GM10248 (cell line): ENCODE results near the gene NUDCD3.

Source experiments
- CTCF ChIA-PET: fragments of 300-600 bp; sonication (Branson Sonifier 250); formaldehyde crosslinking; extraction: SDS; loops from one replicate; lab custom pipeline; 2021; ENCODE audit warnings: antibody characterized with exemption; lab: Yijun Ruan, JAX
- POLR2A ChIA-PET: fragments of 350-650 bp; sonication (Branson Sonifier 250); formaldehyde crosslinking; extraction: SDS; loops from one replicate; lab custom pipeline; 2020; ENCODE audit warnings: antibody characterized with exemption; lab: Yijun Ruan, JAX
- DNase-seq: peaks from one replicate; pipeline ENCODE4 v3.0.0; 2012; ENCODE audit errors: extremely low spot score
- CTCF ChIP-seq: IDR thresholded peaks from 2 replicates; pipeline ENCODE4 v1.5.1; 2012; ENCODE audit warnings: mild to moderate bottlenecking, low read depth; ENCODE audit errors: extremely low read depth, missing control alignments, control extremely low read depth

NUDCD3 gene

DNA sequence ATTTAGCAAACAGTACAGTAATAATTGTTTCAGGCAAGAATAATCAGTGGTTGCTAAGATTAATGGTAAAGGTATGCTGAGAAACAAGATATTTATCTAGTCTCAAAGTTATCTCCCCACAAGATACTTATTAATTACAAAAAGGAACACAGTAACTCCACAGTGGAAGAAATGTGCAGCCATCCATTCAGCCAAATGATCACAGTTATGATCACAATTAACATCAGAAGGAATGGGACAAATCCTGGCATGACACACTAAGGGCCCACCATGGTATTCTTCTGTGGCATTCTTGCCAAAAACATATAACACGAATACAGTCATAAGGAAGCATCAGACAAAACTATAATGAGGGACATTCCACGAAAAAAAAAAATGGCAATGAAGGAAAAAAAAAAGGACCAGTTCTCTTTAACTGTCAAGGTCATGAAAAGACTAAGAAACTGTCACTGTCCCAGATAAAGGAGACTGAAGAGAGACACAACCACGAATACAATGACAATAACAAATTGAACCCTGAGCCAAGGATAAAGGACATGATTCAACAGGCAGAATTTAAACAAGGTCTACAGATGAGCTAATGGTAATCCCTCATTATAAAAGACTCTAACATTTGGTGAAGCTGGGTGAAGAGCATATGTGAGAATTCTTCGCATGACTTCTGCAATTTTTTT, 20.9 kb downstream of the NUDCD3 start:
- no peak for DNase-seq
- ChIA-PET POLR2A (no interaction called here), CTCF (interaction anchor here (1.2 to 2.0 kb wide), 5 partner anchors 8 to 229 kb away, joined by 3 to 9 read pairs (median 5); no protein-coding TSS in a partner anchor)
- TF ChIP-seq CTCF, result no peak

GRCh38 chr7:44467217-44467548, 23.3 kb downstream of the NUDCD3 start:
- TF ChIP-seq CTCF, result no peak
- no peak for DNase-seq
- CTCF ChIA-PET, result interaction anchor here (1.5 to 2.0 kb wide), 2 partner anchors 11 to 60 kb away, joined by 3 to 5 read pairs; no protein-coding TSS in a partner anchor
- POLR2A ChIA-PET, result no interaction called here

DNA sequence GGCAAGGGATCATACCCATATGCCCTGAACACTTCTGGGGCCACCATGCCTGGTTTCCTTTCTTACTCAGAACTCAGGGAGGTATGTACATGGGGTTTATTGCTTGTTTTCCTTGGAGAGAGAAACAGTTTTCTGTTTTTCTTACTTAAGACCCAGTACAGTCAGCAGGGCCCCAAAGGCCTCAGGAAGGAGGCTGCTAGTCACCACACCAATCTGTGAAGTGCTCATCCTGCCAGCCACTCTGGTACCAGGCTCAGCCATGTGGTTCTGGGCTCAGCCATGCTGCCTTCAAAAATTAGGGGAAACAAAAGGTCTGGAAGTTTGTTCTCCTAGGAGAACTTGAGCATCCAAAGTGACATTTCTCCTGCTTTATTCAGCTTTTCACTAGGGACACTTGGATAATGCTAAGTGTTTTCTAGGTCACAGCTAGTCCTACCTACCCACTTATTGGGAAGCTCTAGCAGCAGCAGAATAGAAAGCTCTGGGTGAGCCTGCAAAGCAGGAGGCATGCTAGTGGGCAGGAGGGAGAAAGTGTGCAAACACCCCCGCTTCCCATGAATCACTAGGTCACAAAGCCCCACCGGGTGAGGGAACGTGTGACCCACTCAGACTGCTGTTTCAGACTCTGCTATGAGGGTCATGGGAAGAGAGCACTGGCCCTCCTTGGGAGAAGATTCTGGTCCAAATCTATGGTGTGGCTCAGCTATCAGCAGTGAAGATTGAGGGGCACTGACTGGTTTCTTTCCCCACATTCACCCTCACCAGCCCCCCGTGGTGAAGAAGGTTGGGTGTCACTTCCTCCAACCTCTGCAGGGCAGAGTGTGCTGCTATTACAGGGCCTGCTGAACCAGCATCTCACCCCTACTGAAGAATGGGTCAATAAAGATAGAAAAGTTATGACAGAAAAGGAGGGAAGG, 23.9 kb downstream of the NUDCD3 start:
- ChIA-PET CTCF (interaction anchor here (1.0 to 2.0 kb wide), 6 partner anchors 8 to 226 kb away, joined by 3 to 5 read pairs (median 4); no protein-coding TSS in a partner anchor), POLR2A (no interaction called here)
- DNase-seq, result no peak
- no peak for TF ChIP-seq CTCF

- TF ChIP-seq CTCF, result no peak
- POLR2A ChIA-PET, result no interaction called here
- no peak for DNase-seq
- CTCF ChIA-PET, result interaction anchor here (1.0 to 2.0 kb wide), 5 partner anchors 9 to 225 kb away, joined by 3 to 5 read pairs (median 4); no protein-coding TSS in a partner anchor
Observed at GRCh38 chr7:44465490-44465889, 25.0 kb downstream of the NUDCD3 start.

DNA sequence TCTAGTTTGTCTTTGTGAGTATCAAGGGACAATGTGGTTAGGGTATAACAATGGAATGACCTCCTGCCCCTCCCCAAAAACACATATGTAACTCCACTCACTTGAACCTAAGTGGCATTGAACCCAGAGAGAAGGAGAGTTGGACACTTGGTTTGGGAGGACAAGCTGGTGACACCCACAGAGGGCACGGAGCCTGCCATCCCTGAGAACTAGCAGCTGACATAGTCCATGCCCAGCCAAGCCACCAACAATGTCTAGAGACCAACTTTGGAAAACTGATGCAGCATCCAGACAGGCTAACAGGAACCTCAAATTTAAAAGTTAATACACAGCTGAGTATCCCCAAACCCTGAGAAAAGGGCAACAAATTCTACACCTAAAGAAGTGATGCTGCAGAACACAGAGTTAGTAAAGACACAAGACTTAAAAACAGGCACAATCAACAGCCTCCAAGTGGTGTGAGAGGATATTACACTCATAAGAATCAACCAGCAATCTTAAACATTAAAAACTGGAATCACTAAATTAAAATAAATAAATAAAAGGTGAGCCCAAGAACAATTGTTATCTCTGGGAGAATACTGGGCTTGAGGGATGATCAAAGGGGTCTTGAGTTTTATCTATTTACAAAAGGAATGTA, 27.2 kb downstream of the NUDCD3 start:
- POLR2A ChIA-PET, result interaction anchor here (0.5 kb wide), 1 partner anchor 562 kb away, joined by 5 read pairs; no protein-coding TSS in a partner anchor
- no peak for DNase-seq
- CTCF ChIA-PET, result interaction anchor here (0.6 to 3.1 kb wide), 8 partner anchors 11 to 222 kb away, joined by 3 to 18 read pairs (median 3); no protein-coding TSS in a partner anchor
- peak; percentile 7 for TF ChIP-seq CTCF

- CTCF ChIA-PET, result interaction anchor here (1.4 to 3.1 kb wide), 3 partner anchors 11 to 16 kb away, joined by 4 to 18 read pairs (median 5); no protein-coding TSS in a partner anchor
- no peak for DNase-seq
Observed at GRCh38 chr7:44461387-44461786, 29.1 kb downstream of the NUDCD3 start.

More at GRCh38 chr7:44461387-44461786, 29.1 kb downstream of the NUDCD3 start:
- TF ChIP-seq CTCF, result no peak
- POLR2A ChIA-PET, result no interaction called here
